HepG2 (cell line): Measurements from ENCODE around the gene IL27RA. TPM values are rescaled to one million over a fixed set of nuclear protein-coding genes. Genes with fewer than 3 reads are reported as not detected.

Experiments used
- ARNT ChIP-seq: fragments of 450-650 bp; IDR thresholded peaks from 2 replicates; pipeline ENCODE4 v1.6.1; 2017
- DMAP1 ChIP-seq: IDR thresholded peaks from 2 replicates; pipeline ENCODE4 v1.6.1; 2016
- ELF3 ChIP-seq: IDR thresholded peaks from 2 replicates; pipeline ENCODE4 v1.6.1; 2016; ENCODE audit warnings: missing genetic modification reagents, missing compliant biosample characterization
- FUBP1 ChIP-seq: sonication (generic); formaldehyde crosslinking; IDR thresholded peaks from 2 replicates; pipeline ENCODE4 v1.5.1; 2020; ENCODE audit warnings: missing genetic modification reagents, mild to moderate bottlenecking, borderline replicate concordance
- MED1 ChIP-seq: sonication (generic); formaldehyde crosslinking; IDR thresholded peaks from 2 replicates; pipeline ENCODE4 v1.4.0; 2020; ENCODE audit warnings: missing genetic modification reagents
- MYPOP ChIP-seq: sonication (generic); formaldehyde crosslinking; IDR thresholded peaks from 2 replicates; pipeline ENCODE4 v1.8.1; 2023; ENCODE audit warnings: mild to moderate bottlenecking, moderate library complexity, missing genetic modification reagents
- REPIN1 ChIP-seq: sonication (generic); formaldehyde crosslinking; IDR thresholded peaks from 2 replicates; pipeline ENCODE4 v1.8.0; 2022; ENCODE audit warnings: missing genetic modification reagents, low read depth, mild to moderate bottlenecking, borderline replicate concordance
- SNAI1 ChIP-seq: sonication (generic); formaldehyde crosslinking; IDR thresholded peaks from 2 replicates; pipeline ENCODE4 v1.5.0; 2020; ENCODE audit warnings: mild to moderate bottlenecking, missing genetic modification reagents, borderline replicate concordance
- TAF1 ChIP-seq: sonication (generic); formaldehyde crosslinking; IDR thresholded peaks from 2 replicates; pipeline ENCODE4 v1.4.0; 2020; ENCODE audit warnings: missing genetic modification reagents
- U2AF1 ChIP-seq: fragments of 200-400 bp; formaldehyde crosslinking; optimal IDR thresholded peaks from 2 replicates; pipeline ENCODE3; 2017; ENCODE audit warnings: mild to moderate bottlenecking, low read depth, low read length
- ZBTB2 ChIP-seq: sonication (generic); formaldehyde crosslinking; IDR thresholded peaks from 2 replicates; pipeline ENCODE4 v1.8.0; 2022; ENCODE audit warnings: low read depth, missing genetic modification reagents
- ZNF12 ChIP-seq: sonication (generic); formaldehyde crosslinking; IDR thresholded peaks from 2 replicates; pipeline ENCODE4 v1.5.0; 2020; ENCODE audit warnings: missing genetic modification reagents
- ZNF329 ChIP-seq: sonication (generic); formaldehyde crosslinking; IDR thresholded peaks from 2 replicates; pipeline ENCODE4 v1.9.0; 2021; ENCODE audit warnings: low read depth, mild to moderate bottlenecking, missing genetic modification reagents
- ZNF33B ChIP-seq: sonication (generic); formaldehyde crosslinking; IDR thresholded peaks from 2 replicates; pipeline ENCODE4 v1.5.1; 2020; ENCODE audit warnings: mild to moderate bottlenecking, missing genetic modification reagents
- ZNF34 ChIP-seq: sonication (generic); formaldehyde crosslinking; IDR thresholded peaks from 2 replicates; pipeline ENCODE4 v1.4.0; 2020; ENCODE audit warnings: mild to moderate bottlenecking, missing genetic modification reagents, borderline replicate concordance
- ZNF574 ChIP-seq: sonication (generic); formaldehyde crosslinking; IDR thresholded peaks from 2 replicates; pipeline ENCODE4 v1.4.0; 2020; ENCODE audit warnings: missing genetic modification reagents
- ZNF609 ChIP-seq: sonication (generic); formaldehyde crosslinking; IDR thresholded peaks from 2 replicates; pipeline ENCODE4 v1.4.0; 2020; ENCODE audit warnings: mild to moderate bottlenecking, missing genetic modification reagents, borderline replicate concordance
- polyA plus RNA-seq, 8 experiments: library from polyadenylated mRNA; depleted of rRNA in 3 of 8; stranded (reverse) in 7 of 8; unstranded in 1 of 8; fragments of >200 nt; fragmentation: Illumina TruSeq in 4 of 8; extraction: Trizol in 4 of 8; gene quantifications; 2 replicates each; pipeline versions ENCODE4 v1.2.1 to v1.2.3, GENCODE V29; 2011 to 2016; ENCODE audit warnings: low read depth in 4 of 8, missing spikeins in 1 of 8, mixed read lengths in 1 of 8; ENCODE audit not compliant: insufficient read depth in 1 of 8
- total RNA-seq, 5 experiments: library from RNA; depleted of rRNA; stranded (reverse); fragments of >200 nt; fragmentation: Illumina TruSeq; extraction: Trizol; gene quantifications; 2 replicates each; pipeline ENCODE4 v1.2.3, GENCODE V29; 2016; ENCODE audit warnings: low read depth in 1 of 5

The IL27RA gene
- total and polyA plus RNA-seq, 2 of the 13 experiments (the other 11 are each of a cell fraction or from before 2014, with no cell fraction given): 3.5 to 8.1 TPM

- TF ChIP-seq MYPOP (CRISPR knock-in tag) (peak; percentile 54; the same call in 1 of the 2 replicates), ELF3 (CRISPR knock-in tag) (no peak), ZNF33B (CRISPR knock-in tag) (no peak), DMAP1 (CRISPR knock-in tag) (peak; percentile 44; the same call in 1 of the 2 replicates), ARNT (no peak), MED1 (CRISPR knock-in tag) (no peak), U2AF1 (no peak), SNAI1 (CRISPR knock-in tag) (no peak), REPIN1 (CRISPR knock-in tag) (peak; percentile 50; the same call in 1 of the 2 replicates), ZBTB2 (CRISPR knock-in tag) (peak; percentile 67), ZNF34 (CRISPR knock-in tag) (0 out of 2 replicates have a peak, but pooled peaks have one; percentile 39), ZNF12 (no peak), ZNF574 (CRISPR knock-in tag) (peak; percentile 48), ZNF329 (CRISPR knock-in tag) (0 out of 2 replicates have a peak, but pooled peaks have one; percentile 65), ZNF609 (CRISPR knock-in tag) (peak; percentile 23; the same call in 1 of the 2 replicates), FUBP1 (CRISPR knock-in tag) (no peak), TAF1 (peak; percentile 29; the same call in 1 of the 2 replicates)
Observed at GRCh38 chr19:14091081-14091812, 59.7 kb downstream of the IL27RA start (continued).
